Measurements from ENCODE around the gene TNFRSF14. TPM values are rescaled to one million over a fixed set of nuclear protein-coding genes. Genes with fewer than 3 reads are reported as not detected.

The TNFRSF14 gene
- total RNA-seq, 4 donors from 2014 or later = 36.3 to 47.5 (median 46.7) TPM

DNA sequence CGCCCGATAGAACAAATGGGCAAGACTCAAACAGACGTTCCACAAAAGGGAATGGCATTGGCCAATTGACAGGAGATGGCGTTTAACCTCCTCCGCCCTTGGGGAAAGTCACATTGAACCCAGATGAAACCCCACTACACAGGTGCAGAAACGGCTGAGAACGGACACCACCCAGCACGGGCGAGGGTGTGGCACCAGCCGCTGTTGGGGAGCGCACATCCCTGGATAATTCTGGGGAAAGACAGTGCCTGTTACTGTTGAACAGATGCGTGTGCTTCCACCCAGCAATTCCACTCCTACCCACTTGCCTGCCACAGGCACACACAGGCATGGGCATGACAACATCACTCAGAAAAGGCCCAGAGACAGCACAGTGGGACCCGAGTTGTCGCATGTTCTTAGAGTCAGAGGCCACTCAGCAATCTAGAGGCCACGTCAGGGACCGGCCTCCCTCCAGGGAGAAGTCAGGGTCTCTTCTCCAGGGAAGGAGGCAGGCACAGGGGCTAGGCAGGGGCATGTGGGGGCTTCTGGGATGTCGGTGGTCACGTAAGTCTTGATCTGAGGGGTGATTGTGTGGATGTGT is 45.6 kb downstream of the TNFRSF14 start:
- TF ChIP-seq POLR2A (IDR thresholded peaks at IDR 0.05) = no peak
- TF ChIP-seq, protein P1, sequence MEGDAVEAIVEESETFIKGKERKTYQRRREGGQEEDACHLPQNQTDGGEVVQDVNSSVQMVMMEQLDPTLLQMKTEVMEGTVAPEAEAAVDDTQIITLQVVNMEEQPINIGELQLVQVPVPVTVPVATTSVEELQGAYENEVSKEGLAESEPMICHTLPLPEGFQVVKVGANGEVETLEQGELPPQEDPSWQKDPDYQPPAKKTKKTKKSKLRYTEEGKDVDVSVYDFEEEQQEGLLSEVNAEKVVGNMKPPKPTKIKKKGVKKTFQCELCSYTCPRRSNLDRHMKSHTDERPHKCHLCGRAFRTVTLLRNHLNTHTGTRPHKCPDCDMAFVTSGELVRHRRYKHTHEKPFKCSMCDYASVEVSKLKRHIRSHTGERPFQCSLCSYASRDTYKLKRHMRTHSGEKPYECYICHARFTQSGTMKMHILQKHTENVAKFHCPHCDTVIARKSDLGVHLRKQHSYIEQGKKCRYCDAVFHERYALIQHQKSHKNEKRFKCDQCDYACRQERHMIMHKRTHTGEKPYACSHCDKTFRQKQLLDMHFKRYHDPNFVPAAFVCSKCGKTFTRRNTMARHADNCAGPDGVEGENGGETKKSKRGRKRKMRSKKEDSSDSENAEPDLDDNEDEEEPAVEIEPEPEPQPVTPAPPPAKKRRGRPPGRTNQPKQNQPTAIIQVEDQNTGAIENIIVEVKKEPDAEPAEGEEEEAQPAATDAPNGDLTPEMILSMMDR (IDR thresholded peaks at IDR 0.05) = no peak
- peaks cover 9 to 14% of the 10 kb centered on the region in 2 donors for H3K4me1 ChIP-seq
- no peak overlapping the region for H3K27ac ChIP-seq
- H3K36me3 ChIP-seq = no peaks in the 10 kb centered on the region
- WGBS, 2 donors = 88 to 97% methylated on average over 18 of the region's 18 CpGs
- no peak overlapping the region for H3K4me3 ChIP-seq (replicated peaks in 1 of 3)
- H3K9me3 ChIP-seq = no peaks in the 10 kb centered on the region
- no peaks in the 10 kb centered on the region for H3K27me3 ChIP-seq
- intact Hi-C loops (cut with DNase I) = no loop called here
- no peak for DNase-seq

DNA sequence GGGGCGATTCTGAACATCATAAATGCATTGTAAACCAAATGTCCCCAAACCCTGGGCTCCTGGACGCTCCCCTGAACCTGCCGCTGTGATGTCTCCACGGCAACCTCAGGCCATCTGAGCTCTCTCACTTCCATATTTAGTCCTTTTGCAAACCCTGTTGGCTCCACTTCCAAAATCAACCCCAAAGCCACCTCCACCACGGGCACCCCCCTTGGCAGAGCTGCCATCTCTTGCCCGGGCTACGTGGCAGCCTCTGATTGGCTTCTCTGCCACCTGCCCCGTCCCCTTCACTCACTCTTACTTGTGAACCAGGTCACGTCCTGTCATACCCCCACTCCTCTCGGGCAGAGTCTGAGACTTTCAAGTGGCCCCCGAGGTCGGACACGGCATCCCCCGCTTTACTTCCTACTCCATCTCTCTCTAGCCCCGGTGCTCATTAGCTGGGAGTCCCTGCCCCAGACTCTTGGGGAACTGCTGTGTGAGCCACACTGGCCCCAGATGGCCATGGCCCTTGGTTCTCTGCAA is 46.2 kb downstream of the TNFRSF14 start:
- TF ChIP-seq, protein P1 (IDR thresholded peaks at IDR 0.05) = no peak
- TF ChIP-seq POLR2A (IDR thresholded peaks at IDR 0.05) = no peak
- DNase-seq = no peak
- WGBS, 2 donors = 82 to 83% methylated on average over 15 of the region's 15 CpGs
- no peaks in the 10 kb centered on the region for H3K36me3 ChIP-seq
- H3K9me3 ChIP-seq = no peaks in the 10 kb centered on the region
- intact Hi-C loops (cut with DNase I) = no loop called here
- H3K27ac ChIP-seq = no peak overlapping the region
- H3K27me3 ChIP-seq = no peaks in the 10 kb centered on the region
- peaks cover 9 to 20% of the 10 kb centered on the region in 2 donors for H3K4me1 ChIP-seq
- no peak overlapping the region for H3K4me3 ChIP-seq (replicated peaks in 1 of 3)

DNA sequence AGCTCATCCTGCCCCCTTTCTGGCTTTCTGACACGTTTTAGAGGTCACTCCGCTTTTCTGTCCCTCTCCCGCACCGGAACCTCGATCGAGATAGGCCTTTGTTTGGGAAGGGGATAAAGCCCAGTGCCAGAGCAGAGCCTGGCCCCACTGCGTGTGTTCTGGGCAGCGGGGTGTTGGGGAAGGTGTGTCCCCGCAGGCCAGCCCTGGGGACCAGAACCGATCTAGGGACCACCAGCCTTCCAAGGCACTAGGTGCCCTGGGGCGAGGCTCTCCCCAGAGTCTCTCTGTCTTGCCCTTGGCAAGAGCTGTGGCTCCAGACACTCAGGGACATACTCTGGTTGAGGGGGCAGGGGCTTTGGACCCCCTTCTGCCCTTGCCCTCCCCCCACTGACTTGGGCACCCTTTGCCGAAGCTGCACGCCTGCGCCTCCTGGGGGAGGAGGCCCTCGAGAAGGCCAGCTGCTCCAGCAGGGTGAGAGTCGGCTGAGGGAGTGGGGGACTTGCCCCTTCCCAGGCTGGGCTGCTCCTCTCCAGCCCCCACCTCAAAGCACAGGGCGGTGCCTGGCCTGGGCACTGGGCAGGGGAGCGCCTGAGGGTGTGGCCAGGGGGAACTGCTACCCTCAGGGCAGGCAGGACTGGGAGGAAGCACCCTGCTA is 46.8 kb downstream of the TNFRSF14 start:
- H3K9me3 ChIP-seq = no peaks in the 10 kb centered on the region
- H3K36me3 ChIP-seq = no peaks in the 10 kb centered on the region
- H3K27ac ChIP-seq = no peak overlapping the region
- WGBS, 2 donors = 84 to 91% methylated on average over 10 to 11 of the region's 18 CpGs
- no peaks in the 10 kb centered on the region for H3K27me3 ChIP-seq
- H3K4me1 ChIP-seq = peaks cover 9 to 23% of the 10 kb centered on the region in 2 donors
- DNase-seq = no peak
- H3K4me3 ChIP-seq (replicated peaks in 1 of 3) = no peak overlapping the region
- intact Hi-C loops (cut with DNase I) = no loop called here
- TF ChIP-seq POLR2A (IDR thresholded peaks at IDR 0.05) = no peak
- TF ChIP-seq, protein P1 (IDR thresholded peaks at IDR 0.05) = no peak

DNA sequence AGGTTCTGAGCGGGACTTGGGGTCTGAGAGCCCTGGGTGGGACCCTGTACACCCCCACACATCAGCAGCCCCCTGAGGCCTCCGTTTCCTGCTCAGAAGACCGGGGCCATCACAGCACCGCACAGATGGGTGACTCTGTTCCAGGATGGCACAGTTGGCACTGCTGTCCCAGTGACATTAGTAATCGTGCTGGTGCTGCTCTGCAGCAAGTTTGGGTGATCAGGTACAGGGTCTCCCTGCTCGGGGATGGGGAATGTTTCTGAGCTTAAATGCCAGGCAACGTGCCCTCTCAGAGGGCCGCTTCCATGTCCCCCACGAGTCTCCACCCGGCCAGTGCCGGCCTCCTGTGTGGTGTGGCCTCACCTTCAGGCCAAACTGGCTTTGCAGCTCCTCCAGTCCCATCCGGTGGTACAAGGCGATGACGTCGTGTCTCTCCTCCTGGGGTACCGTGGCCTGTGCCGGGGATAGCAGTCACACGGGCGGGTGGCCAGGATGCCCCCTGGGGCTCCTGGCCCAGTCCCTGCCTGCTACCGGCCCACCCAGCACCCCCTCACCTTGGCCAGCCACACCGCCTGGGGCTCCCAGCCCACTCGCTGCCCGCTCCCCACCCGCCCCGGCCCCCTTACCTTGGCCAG is 47.5 kb downstream of the TNFRSF14 start:
- Histone ChIP-seq H3K4me1 (peaks cover 9 to 23% of the 10 kb centered on the region in 2 donors), H3K27ac (no peak overlapping the region), H3K9me3 (no peaks in the 10 kb centered on the region), H3K4me3 (replicated peaks in 1 of 3) (no peak overlapping the region), H3K36me3 (no peaks in the 10 kb centered on the region), H3K27me3 (no peaks in the 10 kb centered on the region)
- DNase-seq = no peak
- TF ChIP-seq POLR2A (IDR thresholded peaks at IDR 0.05) = no peak
- TF ChIP-seq, protein P1 (IDR thresholded peaks at IDR 0.05) = no peak
- intact Hi-C loops (cut with DNase I) = no loop called here
- 91 to 95% methylated on average over 10 to 22 of the region's 25 CpGs for WGBS, 2 donors
